Smooth muscle cell (in vitro differentiated cells): ENCODE measurements around the gene IGFBP2. TPM values are rescaled to one million over a fixed set of nuclear protein-coding genes. Genes with fewer than 3 reads are reported as not detected.

Source experiments
- DNase-seq: peaks from one replicate; lab custom pipeline; 2025; ENCODE audit not compliant: unreplicated experiment; lab: John Stamatoyannopoulos, UW
- H2AFZ ChIP-seq: fragments of 200-600 bp; sonication (generic); 2 replicates; pipeline ENCODE4 v1.6.0; 2016; ENCODE audit warnings: antibody characterized with exemption, low read depth, mild to moderate bottlenecking
- H3F3A ChIP-seq: fragments of 200-600 bp; sonication (generic); 2 replicates; pipeline ENCODE4 v1.6.0; 2017; ENCODE audit warnings: antibody characterized with exemption, low read depth
- H3K27ac ChIP-seq: fragments of 200-600 bp; sonication (generic); 2 replicates; pipeline ENCODE4 v1.5.1; 2016; ENCODE audit warnings: low read depth, mild to moderate bottlenecking
- H3K27me3 ChIP-seq: fragments of 200-600 bp; sonication (generic); 2 replicates; pipeline ENCODE4 v1.6.1; 2016; ENCODE audit warnings: low read depth, mild to moderate bottlenecking
- H3K36me3 ChIP-seq: fragments of 200-600 bp; sonication (generic); 2 replicates; pipeline ENCODE4 v1.5.1; 2016; ENCODE audit warnings: low read depth
- H3K4me1 ChIP-seq: fragments of 200-600 bp; sonication (generic); 2 replicates; pipeline ENCODE4 v1.5.1; 2016; ENCODE audit warnings: low read depth
- H3K4me2 ChIP-seq: fragments of 200-600 bp; sonication (generic); 2 replicates; pipeline ENCODE4 v1.6.0; 2016; ENCODE audit warnings: mild to moderate bottlenecking
- H3K4me3 ChIP-seq: fragments of 200-600 bp; sonication (generic); 2 replicates; pipeline ENCODE4 v1.5.1; 2016; ENCODE audit warnings: mild to moderate bottlenecking
- H3K79me2 ChIP-seq: fragments of 200-600 bp; sonication (generic); 2 replicates; pipeline ENCODE4 v1.6.0; 2016; ENCODE audit warnings: low read depth, mild to moderate bottlenecking
- H3K9ac ChIP-seq: fragments of 200-600 bp; sonication (generic); 2 replicates; pipeline ENCODE4 v1.6.0; 2016; ENCODE audit warnings: low read depth
- H3K9me3 ChIP-seq: fragments of 200-600 bp; sonication (generic); replicated peaks from 2 replicates; pipeline ENCODE4 v1.5.1; 2016; ENCODE audit warnings: low read depth
- H4K20me1 ChIP-seq: fragments of 200-600 bp; sonication (generic); 2 replicates; pipeline ENCODE4 v1.6.0; 2016; ENCODE audit warnings: low read depth
- CTCF ChIP-seq: fragments of 200-600 bp; sonication (generic); IDR thresholded peaks from 2 replicates; pipeline ENCODE4 v1.5.1; 2017; ENCODE audit warnings: borderline replicate concordance, mild to moderate bottlenecking, antibody characterized with exemption; ENCODE audit not compliant: insufficient read depth, poor library complexity, severe bottlenecking
- WGBS: methylation state at CpG from one replicate; pipeline ENCODE4 v1.1.7; 2016; ENCODE audit warnings: low lambda C conversion rate; 5-methylcytosine and 5-hydroxymethylcytosine counted together
- polyA plus RNA-seq: library from polyadenylated mRNA; unstranded; fragments of >200 nt; fragmentation: Nextera tagmentation; extraction: Ambion mirVana; gene quantifications from 2 replicates; pipeline ENCODE4 v1.2.1, GENCODE V29; 2016
- total RNA-seq: library from RNA; depleted of rRNA; stranded (reverse); fragments of >200 nt; gene quantifications from 2 replicates; pipeline ENCODE4 v1.2.3, GENCODE V29; 2014

IGFBP2 gene
- total and polyA plus RNA-seq, 2 experiments from 2014 or later = 143 to 225 TPM

- peaks cover 5% of the 10 kb centered on the region for H3K36me3 ChIP-seq
- peaks cover 47% of the 10 kb centered on the region for H3F3A ChIP-seq
These were observed 40.4 kb downstream of the IGFBP2 start for GRCh38 chr2:216673609-216674008.

GRCh38 chr2:216674376-216674775 is 41.2 kb downstream of the IGFBP2 start:
- TF ChIP-seq CTCF = no peak
- Histone ChIP-seq H3K36me3 (peaks cover 5% of the 10 kb centered on the region), H3K27ac (no peak overlapping the region), H4K20me1 (peaks cover 27% of the 10 kb centered on the region), H3F3A (peaks cover 51% of the 10 kb centered on the region), H3K9ac (no peak overlapping the region), H3K27me3 (no peaks in the 10 kb centered on the region), H3K9me3 (no peaks in the 10 kb centered on the region), H3K4me1 (no peaks in the 10 kb centered on the region), H3K79me2 (no peaks in the 10 kb centered on the region), H3K4me3 (no peak overlapping the region), H2AFZ (no peak overlapping the region), H3K4me2 (no peak overlapping the region)
- no peak for DNase-seq
- 93% methylated on average over 9 of the region's 9 CpGs for WGBS

More at GRCh38 chr2:216673609-216674008, 40.4 kb downstream of the IGFBP2 start:
- no peak overlapping the region for H3K4me3 ChIP-seq
- DNase-seq = no peak
- H3K9ac ChIP-seq = no peak overlapping the region
- peaks cover 19% of the 10 kb centered on the region for H4K20me1 ChIP-seq
- H3K27me3 ChIP-seq = no peaks in the 10 kb centered on the region
- no peaks in the 10 kb centered on the region for H3K9me3 ChIP-seq
- no peak for TF ChIP-seq CTCF
- no peak overlapping the region for H3K4me2 ChIP-seq
- H3K79me2 ChIP-seq = no peaks in the 10 kb centered on the region
- no peaks in the 10 kb centered on the region for H3K4me1 ChIP-seq
- no peak overlapping the region for H2AFZ ChIP-seq
- no peak overlapping the region for H3K27ac ChIP-seq
- 88% methylated on average over 9 of the region's 9 CpGs for WGBS

GRCh38 chr2:216676630-216677029 is 43.4 kb downstream of the IGFBP2 start:
- Histone ChIP-seq H3K79me2 (no peaks in the 10 kb centered on the region), H3K4me1 (no peaks in the 10 kb centered on the region), H3K4me2 (no peak overlapping the region), H3K9me3 (no peaks in the 10 kb centered on the region), H2AFZ (no peak overlapping the region), H3K9ac (no peak overlapping the region), H3K27me3 (no peaks in the 10 kb centered on the region), H3K4me3 (no peak overlapping the region), H3K36me3 (peaks cover 5% of the 10 kb centered on the region), H3F3A (peaks cover 49% of the 10 kb centered on the region), H4K20me1 (peaks cover 48% of the 10 kb centered on the region), H3K27ac (no peak overlapping the region)
- TF ChIP-seq CTCF = no peak
- no peak for DNase-seq
- 95% methylated on average over 17 of the region's 17 CpGs for WGBS

- no peak for TF ChIP-seq CTCF
- Histone ChIP-seq H3K79me2 (no peaks in the 10 kb centered on the region), H2AFZ (no peak overlapping the region), H3F3A (peaks cover 44% of the 10 kb centered on the region), H3K27ac (no peak overlapping the region), H3K4me1 (no peaks in the 10 kb centered on the region), H3K9me3 (no peaks in the 10 kb centered on the region), H3K4me3 (no peak overlapping the region), H3K27me3 (no peaks in the 10 kb centered on the region), H3K9ac (no peak overlapping the region), H3K36me3 (peaks cover 5% of the 10 kb centered on the region), H3K4me2 (no peak overlapping the region), H4K20me1 (peaks cover 57% of the 10 kb centered on the region)
- WGBS = 94% methylated on average over 9 of the region's 9 CpGs
- DNase-seq = no peak
These were observed 44.3 kb downstream of the IGFBP2 start for GRCh38 chr2:216677439-216678097.
